Psoas muscle (tissue), 8 donors: Measurements from ENCODE around the gene FGF19. TPM values are rescaled to one million over a fixed set of nuclear protein-coding genes. Genes with fewer than 3 reads are reported as not detected.

Experiments used
- ATAC-seq, 4 donors: fragments of 200-7000 bp; cut with Tn5 transposase; one replicate each; pipeline ENCODE4 v1.9.1; 2020; ENCODE audit warnings: moderate library complexity in 3 of 4, mild to moderate bottlenecking in 2 of 4
- DNase-seq, 2 donors: peaks; one replicate each; pipeline ENCODE4 v3.0.0-alpha.2; 2020
- H3K27ac ChIP-seq: fragments of 200-600 bp; one replicate; pipeline ENCODE4 v1.8.0; 2022
- H3K27me3 ChIP-seq, 3 donors: fragments of 200-600 bp in 1 of 3; one replicate each; pipeline versions ENCODE4 v1.6.1 to v1.8.0; 2013 to 2022; ENCODE audit warnings: low read length in 2 of 3, mild to moderate bottlenecking in 2 of 3, moderate library complexity in 1 of 3; ENCODE audit not compliant: insufficient read depth in 3 of 3
- H3K36me3 ChIP-seq, 2 donors: fragments of 200-600 bp in 1 of 2; one replicate each; pipeline versions ENCODE4 v1.6.1 to v1.8.0; 2013 to 2022; ENCODE audit warnings: low read depth in 1 of 2, mild to moderate bottlenecking in 1 of 2, moderate library complexity in 1 of 2; ENCODE audit not compliant: insufficient read depth in 1 of 2
- H3K4me1 ChIP-seq: fragments of 200-600 bp; one replicate; pipeline ENCODE4 v1.8.0; 2022
- H3K4me3 ChIP-seq: fragments of 200-600 bp; one replicate; pipeline ENCODE4 v1.8.0; 2022; ENCODE audit warnings: mild to moderate bottlenecking
- H3K9me3 ChIP-seq: fragments of 200-600 bp; one replicate; pipeline ENCODE4 v1.8.0; 2022
- CTCF ChIP-seq: fragments of 200-600 bp; IDR thresholded peaks from one replicate; pipeline ENCODE4 v1.8.0; 2022; ENCODE audit warnings: antibody characterized with exemption
- WGBS, 3 donors: extraction: QIAGEN DNeasy Blood & Tissue Kit; methylation state at CpG; one replicate each; pipeline versions ENCODE4 v1.1.6 to v1.1.7; 2013; 5-methylcytosine and 5-hydroxymethylcytosine counted together
- intact Hi-C, 2 donors: fragments of 100-400 bp; cut with DNase I; formaldehyde crosslinking; loops; one replicate each; pipeline versions ENCODE4 v1.11.0 to v1.14.2; 2022
- polyA plus RNA-seq, 3 donors: library from polyadenylated mRNA; stranded (reverse); fragments of 200-250 nt; gene quantifications; one replicate each; pipeline ENCODE4 v1.2.3, GENCODE V29; 2013
- total RNA-seq, 4 donors: library from RNA; stranded (reverse); fragmentation: NEBNext Ultra II Directional in 2 of 4; extraction: Animal tissue kit (Norgen Biotek cat#: 25700) in 2 of 4; gene quantifications; one replicate each; pipeline versions ENCODE4 v1.2.1 to v1.2.4, GENCODE V29; 2021 to 2023
- donor health status: healthy with polysubstance abuse.
- donor health status: DM: no; HTN: no; CAD: no; lungs with moderate emphysema.
- donor health status: Bipolar disorder and iron deficiency.
- donor health status: healthy.
- donor health status: DM: yes; HTN: yes; CAD: no.
- donor health status: DM: no; HTN: no; CAD: no.
- donor health status: DM: no; HTN: no; CAD: no.
- donor health status: DM: yes; HTN: yes; CAD: no.

Gene FGF19
- total and polyA plus RNA-seq, 7 donors, result not detected

- peak in 1 of 2 donors; percentile 43 for DNase-seq
These were observed 48.1 kb downstream of the FGF19 start for GRCh38 chr11:69655479-69656428.

GRCh38 chr11:69654660-69655478 is 49.0 kb downstream of the FGF19 start:
- no peak for TF ChIP-seq CTCF
- Histone ChIP-seq H3K27ac (no peak overlapping the region), H3K27me3 (no peaks in the 10 kb centered on the region), H3K4me1 (no peaks in the 10 kb centered on the region), H3K9me3 (no peaks in the 10 kb centered on the region), H3K4me3 (no peak overlapping the region), H3K36me3 (peaks cover 0 to 21% of the 10 kb centered on the region in 2 donors)
- intact Hi-C loops, result no loop called here
- ATAC-seq (no peak), DNase-seq (peak in 1 of 2 donors; percentile 38)
- 66 to 72% (median 71%) methylated on average over 27 of the region's 27 CpGs for WGBS, 3 donors

More at GRCh38 chr11:69655479-69656428, 48.1 kb downstream of the FGF19 start:
- Histone ChIP-seq H3K36me3 (peaks cover 0 to 25% of the 10 kb centered on the region in 2 donors), H3K27ac (no peak overlapping the region), H3K9me3 (no peaks in the 10 kb centered on the region), H3K4me3 (no peak overlapping the region), H3K4me1 (no peaks in the 10 kb centered on the region), H3K27me3 (no peaks in the 10 kb centered on the region)
- TF ChIP-seq CTCF, result no peak
- intact Hi-C loops, result no loop called here
- 81 to 85% (median 82%) methylated on average over 19 of the region's 19 CpGs for WGBS, 3 donors
- ATAC-seq, result no peak

- Histone ChIP-seq H3K36me3 (peaks cover 0 to 21% of the 10 kb centered on the region in 2 donors), H3K27me3 (no peaks in the 10 kb centered on the region), H3K27ac (no peak overlapping the region), H3K4me3 (no peak overlapping the region), H3K4me1 (no peaks in the 10 kb centered on the region), H3K9me3 (no peaks in the 10 kb centered on the region)
- TF ChIP-seq CTCF, result no peak
- DNase-seq (peak in 1 of 2 donors; percentile 50), ATAC-seq (no peak)
- intact Hi-C loops, result no loop called here
- 78 to 85% (median 84%) methylated on average over 35 to 38 of the region's 38 CpGs for WGBS, 3 donors
These were observed 49.7 kb downstream of the FGF19 start for GRCh38 chr11:69654001-69654659.

GRCh38 chr11:69653406-69653960 is 50.3 kb downstream of the FGF19 start:
- no peak overlapping the region for H3K27ac ChIP-seq
- ATAC-seq (no peak), DNase-seq (no peak)
- no peaks in the 10 kb centered on the region for H3K27me3 ChIP-seq
- H3K9me3 ChIP-seq, result no peaks in the 10 kb centered on the region
- H3K4me1 ChIP-seq, result no peaks in the 10 kb centered on the region
- intact Hi-C loops, result no loop called here
- H3K36me3 ChIP-seq, result peaks cover 0 to 21% of the 10 kb centered on the region in 2 donors
- 90 to 92% (median 91%) methylated on average over 23 of the region's 23 CpGs for WGBS, 3 donors
- TF ChIP-seq CTCF, result no peak
- no peak overlapping the region for H3K4me3 ChIP-seq
